ENCODE results near the gene F12.

Gene F12

GRCh38 chr5:177457852-177458681 is 48.7 kb upstream of the F12 start (continued):
- TF ChIP-seq SP3 (tag by site-specific recombination; IDR thresholded peaks at IDR 0.05) (peak; percentile 2; the same call in 1 of the 2 replicates), ZNF10 (tag by site-specific recombination; IDR thresholded peaks at IDR 0.05) (0 out of 2 replicates have a peak, but pooled peaks have one; percentile 48), ZSCAN5A (tag by site-specific recombination; IDR thresholded peaks at IDR 0.05) (no peak), ZNF654 (tag by site-specific recombination; IDR thresholded peaks at IDR 0.05; ENCODE audit: low read depth) (no peak), ZNF704 (tag by site-specific recombination; IDR thresholded peaks at IDR 0.05) (no peak), ZNF600 (tag by site-specific recombination; IDR thresholded peaks at IDR 0.05) (peak; percentile 13; the same call in 1 of the 2 replicates), ZNF335 (tag by site-specific recombination; conservative IDR thresholded peaks at IDR 0.05) (no peak), GLIS2 (tag by site-specific recombination; IDR thresholded peaks at IDR 0.05) (peak; percentile 37; the same call in 1 of the 2 replicates), ZEB2 (tag by site-specific recombination; IDR thresholded peaks at IDR 0.05) (no peak), GLIS1 (tag by site-specific recombination; IDR thresholded peaks at IDR 0.05) (no peak), HIC1 (tag by site-specific recombination; IDR thresholded peaks at IDR 0.05) (peak; percentile 78), ZNF639 (tag by site-specific recombination; IDR thresholded peaks at IDR 0.05) (no peak), SALL2 (tag by site-specific recombination; IDR thresholded peaks at IDR 0.05; ENCODE audit: borderline replicate concordance) (no peak), ZNF473 (tag by site-specific recombination; IDR thresholded peaks at IDR 0.05) (no peak), ZNF133 (tag by site-specific recombination; IDR thresholded peaks at IDR 0.05) (no peak), ZNF416 (tag by site-specific recombination; IDR thresholded peaks at IDR 0.05) (no peak), ZNF530 (tag by site-specific recombination; IDR thresholded peaks at IDR 0.05; ENCODE audit: low read depth) (no peak), ZNF707 (tag by site-specific recombination; IDR thresholded peaks at IDR 0.05) (no peak), ZBTB48 (tag by site-specific recombination; IDR thresholded peaks at IDR 0.05) (no peak), KLF7 (tag by site-specific recombination; IDR thresholded peaks at IDR 0.05; ENCODE audit: borderline replicate concordance) (no peak), ZBTB21 (tag by site-specific recombination; IDR thresholded peaks at IDR 0.05) (no peak), PRDM6 (tag by site-specific recombination; IDR thresholded peaks at IDR 0.05) (no peak), ZNF121 (tag by site-specific recombination; IDR thresholded peaks at IDR 0.05) (no peak), ZNF2 (tag by site-specific recombination; IDR thresholded peaks at IDR 0.05) (no peak), ZNF350 (tag by site-specific recombination; IDR thresholded peaks at IDR 0.05) (no peak), EGR2 (tag by site-specific recombination; IDR thresholded peaks at IDR 0.05; ENCODE audit: low read depth) (no peak), PRDM10 (tag by site-specific recombination; IDR thresholded peaks at IDR 0.05) (no peak), ZNF114 (tag by site-specific recombination; IDR thresholded peaks at IDR 0.05) (no peak)

All from HEK293 (cell line).